Esophagus mucosa (tissue), 1 donor: Measurements from ENCODE around the gene DEFB110. TPM values are rescaled to one million over a fixed set of nuclear protein-coding genes. Genes with fewer than 3 reads are reported as not detected.
A peak's percentile ranks its signal among the peaks of the same experiment; 100 is the strongest.

Experiments used
- ATAC-seq: fragments of 200-7000 bp; cut with Tn5 transposase; one replicate; pipeline ENCODE4 v1.9.1; 2020
- total RNA-seq: library from RNA; stranded (reverse); gene quantifications from one replicate; pipeline ENCODE4 v1.2.4, GENCODE V29; 2023
- donor health status: DM: yes; HTN: yes; CAD: no.

DEFB110 gene
- total RNA-seq: not detected

GRCh38 chr6:50021894-50022293 lies at the start of gene DEFB110:
TSS of gene DEFB110 (minus strand) at chr6:50021994. CDS start at chr6:50021935, 59 bp downstream.
- no peak for ATAC-seq

GRCh38 chr6:50070101-50070500 lies 48.3 kb upstream of the DEFB110 start:
- no peak for ATAC-seq

- ATAC-seq: no peak
Observed at GRCh38 chr6:50062051-50062450, 40.3 kb upstream of the DEFB110 start.

GRCh38 chr6:50056242-50056641 lies 34.4 kb upstream of the DEFB110 start:
- ATAC-seq: no peak

- ATAC-seq: no peak
Observed at GRCh38 chr6:50049829-50050228, 28.0 kb upstream of the DEFB110 start, which contains the start of gene DEFB112. TSS of gene DEFB112 (minus strand) at chr6:50049929. CDS start at chr6:50049869, 60 bp downstream.

GRCh38 chr6:50047026-50047425 lies 25.2 kb upstream of the DEFB110 start:
- ATAC-seq: no peak

GRCh38 chr6:50030777-50031562 lies 9.2 kb upstream of the DEFB110 start:
- peak; percentile 45 for ATAC-seq

GRCh38 chr6:50030350-50030749 lies 8.6 kb upstream of the DEFB110 start:
- ATAC-seq: no peak

- no peak for ATAC-seq
Observed at GRCh38 chr6:50025258-50025657, 3.5 kb upstream of the DEFB110 start.

- peak; percentile 77 for ATAC-seq
Observed at GRCh38 chr6:50007819-50008218, 14.0 kb downstream of the DEFB110 start.

GRCh38 chr6:50003139-50003538 lies 18.7 kb downstream of the DEFB110 start:
- ATAC-seq: no peak

GRCh38 chr6:49995278-49995677 lies 26.5 kb downstream of the DEFB110 start:
- no peak for ATAC-seq

- no peak for ATAC-seq
Observed at GRCh38 chr6:49988900-49989299, 32.9 kb downstream of the DEFB110 start.

- ATAC-seq: no peak
Observed at GRCh38 chr6:49987749-49988148, 34.0 kb downstream of the DEFB110 start.

- ATAC-seq: no peak
Observed at GRCh38 chr6:49986551-49986950, 35.2 kb downstream of the DEFB110 start.

- no peak for ATAC-seq
Observed at GRCh38 chr6:49982046-49982445, 39.7 kb downstream of the DEFB110 start.

- ATAC-seq: no peak
Observed at GRCh38 chr6:49980898-49981297, 40.9 kb downstream of the DEFB110 start.

- no peak for ATAC-seq
Observed at GRCh38 chr6:49979584-49979983, 42.2 kb downstream of the DEFB110 start.

GRCh38 chr6:49978332-49979226 lies 43.2 kb downstream of the DEFB110 start:
- ATAC-seq: no peak

GRCh38 chr6:49969605-49970004 lies 52.2 kb downstream of the DEFB110 start, which contains the start of gene DEFB113:
TSS of gene DEFB113 (minus strand) at chr6:49969625. CDS start at chr6:49969625, 0 bp downstream.
- no peak for ATAC-seq
